NCI-H2081 treated with DMSO at 0.1 percent for 48 hours (cell line): ENCODE measurements around the gene BRD3OS.

ENCODE experiments used
- DNase-seq: peaks from one replicate; lab custom pipeline; 2025; lab: John Stamatoyannopoulos, UW

The BRD3OS gene

DNA sequence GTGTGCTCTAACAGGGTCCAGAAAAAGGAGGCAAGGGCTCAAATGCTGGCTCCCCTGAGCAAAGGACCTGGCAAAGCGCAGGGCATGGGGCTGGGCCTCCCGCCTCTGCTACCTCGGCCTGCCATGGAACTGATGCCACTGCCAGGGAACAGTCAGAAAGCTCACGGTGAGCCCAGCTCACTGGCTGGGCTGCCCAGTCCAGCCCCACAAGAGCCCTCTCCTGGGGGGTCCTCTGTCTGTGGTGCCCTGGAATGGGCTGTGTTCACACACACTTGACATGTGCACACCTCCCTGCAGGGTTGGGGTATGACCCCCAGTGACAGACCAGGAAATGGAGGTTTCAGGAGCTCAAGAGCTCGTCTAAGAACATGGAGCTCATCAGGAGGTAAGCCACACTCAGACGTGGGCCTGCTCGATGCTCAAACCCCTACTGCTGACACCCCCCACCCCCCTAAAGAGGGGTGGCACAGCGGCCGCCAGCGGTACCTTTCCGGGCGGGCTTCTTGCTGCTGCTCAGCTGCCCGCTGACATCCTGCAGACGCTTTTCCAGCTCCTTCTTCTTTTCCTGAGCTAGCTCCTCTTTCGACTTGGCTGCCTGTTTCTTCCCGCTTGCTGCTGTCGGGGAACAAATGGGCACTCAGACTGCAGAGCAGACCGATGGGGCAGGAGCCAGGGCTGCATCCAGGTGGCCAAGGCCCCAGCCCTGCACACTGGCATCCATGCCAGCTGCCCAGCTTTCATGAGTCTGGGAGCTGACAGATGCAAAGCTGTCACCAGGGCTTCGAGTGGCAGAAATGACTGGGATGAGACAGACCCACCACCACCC lies 9.1 kb downstream of the BRD3OS start:
- no peak for DNase-seq

GRCh38 chr9:134035041-134036039 lies 10.1 kb downstream of the BRD3OS start:
- DNase-seq, result no peak

DNA sequence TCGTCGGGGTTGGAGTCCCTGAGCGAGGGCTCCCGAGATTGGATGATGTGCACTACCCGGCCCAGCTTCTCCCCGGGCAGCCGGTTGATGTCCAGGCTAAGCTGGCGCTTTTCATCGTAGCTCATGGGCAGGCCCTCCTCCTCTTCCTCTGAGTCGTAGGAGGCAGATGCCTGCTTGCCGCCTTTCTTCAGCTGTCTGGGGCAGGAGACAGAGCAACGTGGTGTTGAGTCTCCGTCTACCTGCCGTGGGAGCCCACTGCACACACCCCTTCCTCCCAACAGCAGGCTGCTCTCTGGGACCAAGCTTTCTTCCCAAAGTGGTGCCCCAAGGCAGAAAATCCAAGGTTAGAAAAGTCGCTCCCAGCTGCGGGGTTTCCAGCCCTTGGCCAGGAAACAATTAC lies 10.8 kb downstream of the BRD3OS start:
- no peak for DNase-seq

GRCh38 chr9:134037641-134038040 lies 12.4 kb downstream of the BRD3OS start:
- DNase-seq, result no peak

DNA sequence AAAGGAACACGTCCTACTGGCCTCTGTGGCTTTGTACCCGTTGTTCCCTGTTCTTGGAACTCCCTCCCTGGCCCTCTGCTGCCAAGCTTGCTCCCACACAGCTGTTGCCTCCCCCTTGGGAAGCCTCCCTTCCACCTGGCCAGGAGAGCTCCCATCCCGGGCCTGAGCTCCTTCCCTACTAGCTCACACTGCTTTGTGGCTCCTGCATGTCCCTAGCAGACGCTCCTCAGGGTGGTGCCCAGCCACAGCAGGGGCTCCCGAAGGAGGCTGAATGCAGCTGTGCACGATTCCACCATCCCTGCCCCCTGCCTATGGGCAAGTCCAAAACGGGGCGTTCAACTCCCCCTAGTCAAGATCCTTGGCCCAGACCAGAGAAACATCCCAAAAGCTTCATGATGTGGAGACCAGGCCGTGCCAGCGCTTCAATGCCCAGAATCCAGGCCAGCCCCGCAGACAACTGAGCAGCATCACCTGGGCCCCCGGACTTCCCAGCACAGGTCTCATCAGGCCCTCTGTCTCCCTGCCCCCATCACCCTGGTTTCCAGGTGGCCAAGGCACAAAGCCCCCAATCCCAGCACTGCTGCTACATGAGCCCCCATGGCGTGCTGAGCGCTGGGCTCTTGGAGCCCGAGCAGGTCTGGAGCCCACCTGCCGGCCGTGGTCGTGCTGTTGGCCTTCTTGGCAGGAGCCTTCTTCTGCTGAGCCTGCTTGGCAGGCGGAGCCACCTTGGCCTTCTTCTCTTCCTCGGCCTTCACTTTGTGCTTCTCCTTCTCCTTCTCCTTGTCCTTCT lies 14.3 kb downstream of the BRD3OS start:
- no peak for DNase-seq

- no peak for DNase-seq
These were observed 14.9 kb downstream of the BRD3OS start for GRCh38 chr9:134040176-134040565.

DNA sequence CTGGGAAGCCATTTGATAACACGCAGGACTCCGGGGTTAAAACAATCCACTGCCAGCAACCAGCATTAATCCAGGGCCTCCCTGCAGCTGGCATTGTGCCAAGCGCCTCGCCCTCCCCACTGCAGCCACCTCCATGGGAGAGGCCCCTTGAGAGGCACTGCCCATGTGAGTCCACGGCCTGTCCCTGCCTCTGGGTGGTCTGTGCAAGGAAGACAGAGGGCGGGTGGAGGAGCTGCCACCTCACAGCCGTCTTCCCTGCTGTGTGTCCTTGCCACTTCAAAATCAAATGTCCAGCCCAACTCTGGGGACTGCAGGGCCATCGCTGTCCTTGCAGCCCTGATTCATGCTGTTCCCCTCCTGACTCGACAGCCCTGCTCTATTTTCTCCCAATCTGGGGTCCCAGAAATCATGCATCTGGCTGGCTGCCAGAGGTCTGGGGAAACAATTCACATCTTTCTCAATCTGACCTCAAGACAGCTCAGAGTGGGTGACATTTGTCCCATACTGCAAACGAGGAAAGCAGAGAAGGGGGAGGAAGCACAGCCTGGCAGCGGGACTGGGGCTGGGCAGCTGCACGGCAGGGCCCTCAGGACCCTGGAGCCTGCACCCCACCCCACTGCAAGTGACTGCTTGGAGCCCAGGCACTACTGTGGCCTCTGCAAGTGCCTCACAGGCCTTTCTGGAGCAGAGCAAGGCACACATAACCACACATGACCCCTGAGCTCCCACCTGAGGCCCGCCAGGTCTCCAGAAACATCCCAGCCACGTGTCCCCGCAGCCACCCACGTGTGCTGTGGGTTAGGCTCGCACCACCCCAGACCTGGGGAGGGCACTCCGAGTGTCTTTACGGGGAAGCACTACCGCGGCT lies 15.7 kb downstream of the BRD3OS start:
- no peak for DNase-seq

- DNase-seq, result no peak
These were observed 16.3 kb downstream of the BRD3OS start for GRCh38 chr9:134041649-134041962.

DNA sequence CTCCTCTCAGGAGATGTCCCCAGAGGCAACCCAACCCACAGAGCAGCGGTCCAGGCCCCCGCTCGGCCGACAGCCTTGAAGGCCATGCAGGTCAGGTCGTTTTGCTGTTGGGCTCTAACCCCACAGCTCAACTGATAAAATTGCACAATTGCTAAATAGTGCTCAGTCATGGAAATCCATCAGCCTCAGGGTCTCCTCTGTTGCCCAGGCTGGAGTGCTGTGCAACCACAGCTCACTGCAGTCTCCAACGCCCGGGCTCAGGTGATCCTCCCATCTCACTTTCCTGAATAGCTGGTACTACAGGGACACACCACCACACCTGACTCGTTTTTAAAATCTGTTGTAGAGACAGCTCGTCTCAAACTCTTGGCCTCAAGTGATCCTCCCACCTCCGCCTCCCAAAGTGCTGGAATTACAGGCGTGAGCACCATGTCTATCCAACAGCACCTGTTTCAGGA lies 18.3 kb downstream of the BRD3OS start:
- DNase-seq, result no peak

GRCh38 chr9:134044944-134045343 lies 19.7 kb downstream of the BRD3OS start:
- DNase-seq, result no peak

DNA sequence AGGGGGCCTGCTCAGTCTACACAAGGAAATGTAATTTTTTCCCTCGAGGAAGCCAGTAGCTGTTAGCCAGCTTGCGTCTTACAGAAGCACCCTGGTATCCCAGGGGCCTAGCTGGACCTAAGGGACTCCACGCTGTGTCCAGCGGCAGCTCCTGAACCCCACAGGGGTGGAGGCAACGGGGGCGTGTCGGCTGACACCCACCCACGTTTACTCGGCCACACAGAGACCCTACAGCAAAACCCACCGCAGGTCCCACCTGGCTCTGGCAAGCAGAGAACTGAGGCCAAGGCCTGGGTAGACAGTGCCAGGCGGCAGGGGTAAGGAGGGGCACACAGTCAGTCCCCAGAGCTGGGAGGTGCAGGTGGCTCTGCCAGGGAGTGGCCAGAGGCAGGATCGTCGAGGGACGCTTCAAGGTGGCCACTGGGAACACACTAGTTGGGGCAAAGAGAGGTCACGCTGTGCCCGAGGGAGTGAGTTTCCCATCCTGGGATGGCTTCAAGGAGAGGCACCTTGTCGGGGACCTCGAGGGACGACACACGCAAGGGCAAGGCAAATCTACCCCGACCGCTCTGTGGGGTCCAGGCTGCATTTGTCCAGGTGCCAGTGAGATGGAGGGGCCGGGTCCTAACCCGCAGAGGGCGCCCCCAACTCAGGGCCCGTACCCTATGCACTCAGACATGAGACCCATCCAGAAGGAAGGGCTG lies 20.7 kb downstream of the BRD3OS start:
- no peak for DNase-seq

- no peak for DNase-seq
These were observed 21.8 kb downstream of the BRD3OS start for GRCh38 chr9:134046894-134047681.

- DNase-seq, result no peak
These were observed 22.7 kb downstream of the BRD3OS start for GRCh38 chr9:134047868-134048581.

DNA sequence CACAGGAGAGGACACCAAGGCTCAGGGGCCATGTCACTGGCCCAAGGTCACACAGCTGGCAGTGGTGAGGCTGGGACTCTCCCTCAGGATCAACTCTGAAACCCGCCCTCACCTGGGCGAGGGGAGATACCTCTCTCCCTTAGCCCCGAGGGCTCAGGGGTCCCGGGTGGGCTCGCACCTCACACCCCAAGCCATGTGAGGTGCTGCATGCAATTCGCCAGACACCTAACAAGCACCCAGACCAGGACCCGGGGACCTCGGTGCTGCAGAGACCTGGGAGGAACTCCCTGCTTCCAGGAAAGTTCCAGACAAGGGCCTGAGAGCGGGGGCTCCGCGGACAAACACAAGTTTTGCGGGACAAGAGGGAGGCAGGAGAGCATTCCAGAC lies 23.3 kb downstream of the BRD3OS start:
- no peak for DNase-seq

GRCh38 chr9:134049236-134049635 lies 24.0 kb downstream of the BRD3OS start:
- no peak for DNase-seq

GRCh38 chr9:134049772-134050588 lies 24.7 kb downstream of the BRD3OS start:
- DNase-seq, result no peak

- no peak for DNase-seq
These were observed 25.4 kb downstream of the BRD3OS start for GRCh38 chr9:134050726-134051125.

- DNase-seq, result no peak
These were observed 26.0 kb downstream of the BRD3OS start for GRCh38 chr9:134051319-134051718.
